ENCODE measurements around the gene BRCA1. TPM values are rescaled to one million over a fixed set of nuclear protein-coding genes. Genes with fewer than 3 reads are reported as not detected.

BRCA1 gene
- total RNA-seq, 1 experiment from 2014 or later, result 50.8 TPM

GRCh38 chr17:43014649-43015542 is 110.3 kb downstream of the BRCA1 start:
- H3K36me3 Mint-ChIP-seq (ENCODE audit: insufficient read depth, unreplicated experiment), result peaks cover 19% of the 10 kb centered on the region
- H3K36me3 ChIP-seq (ENCODE audit: control insufficient read depth, insufficient read depth, low read length), result no peaks in the 10 kb centered on the region; the same call in none of the 2 replicates
- intact Hi-C loops (cut with micrococcal nuclease; ENCODE audit: unreplicated experiment), result no loop called here
- no peak overlapping the region for H3K4me3 ChIP-seq (ENCODE audit: low read depth, low read length)
- peaks cover 20% of the 10 kb centered on the region for H3K4me1 ChIP-seq
- H3K27ac Mint-ChIP-seq (ENCODE audit: unreplicated experiment), result peak overlapping the region; percentile 13
- no peaks in the 10 kb centered on the region for H3K27me3 ChIP-seq (replicated peaks; ENCODE audit: control insufficient read depth, insufficient read depth, low read length)
- no peak overlapping the region for H3K4me3 Mint-ChIP-seq (ENCODE audit: unreplicated experiment)
- H3K9me3 ChIP-seq, result no peaks in the 10 kb centered on the region
- ChIA-PET CTCF (no interaction called here), POLR2A (no interaction called here)
- no peak for DNase-seq
- no peaks in the 10 kb centered on the region for H3K27me3 Mint-ChIP-seq (ENCODE audit: insufficient read depth, unreplicated experiment)
- TF ChIP-seq CTCF (IDR thresholded peaks at IDR 0.05; ENCODE audit: insufficient read depth in 1 of 2, low read depth in 1 of 2, low read length in 1 of 2, severe bottlenecking in 1 of 2, unreplicated experiment in 1 of 2), result no peak
- TSS peak; percentile 43 for BruUV-seq (replicated peaks)
- H3K4me1 Mint-ChIP-seq (ENCODE audit: low read depth, unreplicated experiment), result peaks cover 24% of the 10 kb centered on the region
- H3K9me3 Mint-ChIP-seq (ENCODE audit: unreplicated experiment), result no peaks in the 10 kb centered on the region

GRCh38 chr17:43014020-43014648 is 111.0 kb downstream of the BRCA1 start:
- H3K36me3 ChIP-seq (ENCODE audit: control insufficient read depth, insufficient read depth, low read length), result no peaks in the 10 kb centered on the region; the same call in 1 of the 2 replicates
- H3K4me1 Mint-ChIP-seq (ENCODE audit: low read depth, unreplicated experiment), result peaks cover 17% of the 10 kb centered on the region
- no peak for TF ChIP-seq CTCF (IDR thresholded peaks at IDR 0.05; ENCODE audit: insufficient read depth in 1 of 2, low read depth in 1 of 2, low read length in 1 of 2, severe bottlenecking in 1 of 2, unreplicated experiment in 1 of 2)
- H3K27me3 Mint-ChIP-seq (ENCODE audit: insufficient read depth, unreplicated experiment), result no peaks in the 10 kb centered on the region
- H3K27ac Mint-ChIP-seq (ENCODE audit: unreplicated experiment), result no peak overlapping the region
- DNase-seq, result no peak
- no peaks in the 10 kb centered on the region for H3K9me3 ChIP-seq
- no peaks in the 10 kb centered on the region for H3K9me3 Mint-ChIP-seq (ENCODE audit: unreplicated experiment)
- H3K4me1 ChIP-seq, result peaks cover 20% of the 10 kb centered on the region
- ChIA-PET CTCF (no interaction called here), POLR2A (interaction anchor here (4.1 kb wide), 1 partner anchor 16 kb away, joined by 37 read pairs; the partner anchor contains the start of gene RPL27)
- peaks cover 19% of the 10 kb centered on the region for H3K36me3 Mint-ChIP-seq (ENCODE audit: insufficient read depth, unreplicated experiment)
- BruUV-seq (replicated peaks), result no TSS peak
- H3K27me3 ChIP-seq (replicated peaks; ENCODE audit: control insufficient read depth, insufficient read depth, low read length), result no peaks in the 10 kb centered on the region
- intact Hi-C loops (cut with micrococcal nuclease; ENCODE audit: unreplicated experiment), result no loop called here
- no peak overlapping the region for H3K4me3 ChIP-seq (ENCODE audit: low read depth, low read length)
- H3K4me3 Mint-ChIP-seq (ENCODE audit: unreplicated experiment), result no peak overlapping the region

GRCh38 chr17:43013296-43013695 is 111.9 kb downstream of the BRCA1 start:
- Histone ChIP-seq H3K4me3 (ENCODE audit: low read depth, low read length) (no peak overlapping the region), H3K9me3 (no peaks in the 10 kb centered on the region), H3K27me3 (replicated peaks; ENCODE audit: control insufficient read depth, insufficient read depth, low read length) (no peaks in the 10 kb centered on the region), H3K4me1 (peaks cover 20% of the 10 kb centered on the region), H3K36me3 (ENCODE audit: control insufficient read depth, insufficient read depth, low read length) (no peaks in the 10 kb centered on the region)
- no peak for TF ChIP-seq CTCF (IDR thresholded peaks at IDR 0.05; ENCODE audit: insufficient read depth in 1 of 2, low read depth in 1 of 2, low read length in 1 of 2, severe bottlenecking in 1 of 2, unreplicated experiment in 1 of 2)
- Mint-ChIP-seq H3K4me1 (ENCODE audit: low read depth, unreplicated experiment) (peaks cover 17% of the 10 kb centered on the region), H3K27me3 (ENCODE audit: insufficient read depth, unreplicated experiment) (no peaks in the 10 kb centered on the region), H3K9me3 (ENCODE audit: unreplicated experiment) (no peaks in the 10 kb centered on the region), H3K4me3 (ENCODE audit: unreplicated experiment) (no peak overlapping the region), H3K27ac (ENCODE audit: unreplicated experiment) (no peak overlapping the region), H3K36me3 (ENCODE audit: insufficient read depth, unreplicated experiment) (peaks cover 19% of the 10 kb centered on the region)
- intact Hi-C loops (cut with micrococcal nuclease; ENCODE audit: unreplicated experiment), result no loop called here
- no peak for DNase-seq
- ChIA-PET POLR2A (interaction anchor here (4.1 kb wide), 1 partner anchor 15 kb away, joined by 37 read pairs; the partner anchor contains the start of gene RPL27), CTCF (interaction anchor here (0.6 kb wide), 1 partner anchor 97 kb away, joined by 3 read pairs; no protein-coding TSS in a partner anchor)
- BruUV-seq (replicated peaks), result no TSS peak

Data from Caco-2 (cell line).